Thyroid gland (tissue), 4 donors: ENCODE results near the gene MTHFR.

Experiments used
- POLR2A ChIP-seq, 2 donors: fragments of 450-650 bp; IDR thresholded peaks; one replicate each; pipeline ENCODE4 v1.6.1; 2017; ENCODE audit warnings: antibody characterized with exemption in 2 of 2, mild to moderate bottlenecking in 2 of 2, moderate library complexity in 1 of 2
- TF ChIP-seq, protein P1 (sequence below), 6 experiments: fragments of 200-600 bp in 3 of 6; fragments of 450-650 bp in 3 of 6; sonication (generic) in 3 of 6; IDR thresholded peaks; one replicate each; pipeline ENCODE4 v1.5.1; 2016 to 2019; ENCODE audit warnings: antibody characterized with exemption in 6 of 6, mild to moderate bottlenecking in 2 of 6, inconsistent platforms in 1 of 6, moderate library complexity in 1 of 6

DNA sequence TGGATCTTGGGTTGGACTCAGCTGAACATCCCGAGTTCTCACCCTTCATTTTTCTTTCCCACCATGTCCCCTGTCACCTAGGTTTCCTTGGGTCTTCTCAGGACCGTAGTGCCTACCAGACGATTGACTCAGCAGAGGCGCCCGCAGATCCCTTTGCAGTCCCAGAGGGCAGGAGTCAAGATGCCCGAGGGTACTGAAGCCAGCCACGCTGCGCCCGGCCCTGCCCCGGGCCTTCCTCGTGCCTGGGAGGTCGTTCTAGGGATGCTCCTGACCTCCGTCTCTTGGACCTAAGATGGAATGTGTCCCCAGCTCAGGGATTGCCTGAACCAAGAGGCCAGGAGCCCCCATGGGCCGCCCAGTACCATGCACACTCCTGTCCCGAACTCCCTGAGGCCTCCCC, 55.8 kb downstream of the MTHFR start:
- TF ChIP-seq POLR2A (IDR thresholded peaks at IDR 0.05) = no peak
- TF ChIP-seq, protein P1, sequence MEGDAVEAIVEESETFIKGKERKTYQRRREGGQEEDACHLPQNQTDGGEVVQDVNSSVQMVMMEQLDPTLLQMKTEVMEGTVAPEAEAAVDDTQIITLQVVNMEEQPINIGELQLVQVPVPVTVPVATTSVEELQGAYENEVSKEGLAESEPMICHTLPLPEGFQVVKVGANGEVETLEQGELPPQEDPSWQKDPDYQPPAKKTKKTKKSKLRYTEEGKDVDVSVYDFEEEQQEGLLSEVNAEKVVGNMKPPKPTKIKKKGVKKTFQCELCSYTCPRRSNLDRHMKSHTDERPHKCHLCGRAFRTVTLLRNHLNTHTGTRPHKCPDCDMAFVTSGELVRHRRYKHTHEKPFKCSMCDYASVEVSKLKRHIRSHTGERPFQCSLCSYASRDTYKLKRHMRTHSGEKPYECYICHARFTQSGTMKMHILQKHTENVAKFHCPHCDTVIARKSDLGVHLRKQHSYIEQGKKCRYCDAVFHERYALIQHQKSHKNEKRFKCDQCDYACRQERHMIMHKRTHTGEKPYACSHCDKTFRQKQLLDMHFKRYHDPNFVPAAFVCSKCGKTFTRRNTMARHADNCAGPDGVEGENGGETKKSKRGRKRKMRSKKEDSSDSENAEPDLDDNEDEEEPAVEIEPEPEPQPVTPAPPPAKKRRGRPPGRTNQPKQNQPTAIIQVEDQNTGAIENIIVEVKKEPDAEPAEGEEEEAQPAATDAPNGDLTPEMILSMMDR (IDR thresholded peaks at IDR 0.05) = no peak
